Fibroblast of lung (primary cell): Measurements from ENCODE around the gene SLC6A4.

Experiments used
- EZH2 ChIP-seq: IDR thresholded peaks from 2 replicates; pipeline ENCODE4 v1.5.1; 2012; ENCODE audit warnings: low read length, control low read depth, mild to moderate bottlenecking; ENCODE audit errors: missing control alignments
- TF ChIP-seq, protein P1 (sequence below), 2 donors: IDR thresholded peaks in 1 of 2; conservative IDR thresholded peaks in 1 of 2; 1 replicate in 1 of 2; 2 replicates in 1 of 2; pipeline ENCODE4 v1.5.1; 2011 to 2012; ENCODE audit warnings: low read length in 2 of 2, control low read depth in 1 of 2, inconsistent platforms in 1 of 2, low read depth in 1 of 2, mild to moderate bottlenecking in 1 of 2

DNA sequence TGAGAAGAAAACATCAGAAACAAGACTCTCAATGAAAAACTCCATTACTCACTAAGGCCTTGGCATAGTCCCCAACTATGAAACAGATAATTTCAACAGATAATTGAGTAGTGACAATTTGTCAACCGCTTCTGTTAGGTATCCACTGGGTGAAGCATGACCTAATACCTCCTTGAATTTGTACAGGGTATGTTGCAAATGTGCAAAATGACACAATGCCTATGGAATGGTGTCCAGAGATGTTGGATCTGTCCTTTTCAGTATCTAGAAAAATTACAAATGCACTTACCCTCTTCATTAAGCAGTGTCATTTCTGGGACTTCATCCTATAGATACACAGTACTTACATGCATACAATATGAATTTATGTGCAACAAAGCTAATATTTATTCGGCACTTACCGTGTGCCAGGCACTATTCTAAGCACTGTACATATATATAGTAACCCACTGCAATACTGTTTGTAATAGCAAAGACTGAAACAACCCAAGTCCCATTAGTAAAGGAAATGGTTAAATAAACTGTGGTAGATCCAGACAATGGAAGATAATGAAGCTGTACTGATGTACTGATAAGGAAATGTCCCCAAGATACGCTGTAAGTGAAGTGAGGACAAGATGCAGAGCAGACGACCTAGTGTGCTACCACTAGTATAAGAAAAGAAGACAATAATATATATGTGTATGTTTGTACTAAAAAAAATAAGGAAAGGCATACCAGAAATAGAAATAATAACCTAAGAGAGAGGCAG, 21.4 kb upstream of the SLC6A4 start:
- TF ChIP-seq, protein P1, sequence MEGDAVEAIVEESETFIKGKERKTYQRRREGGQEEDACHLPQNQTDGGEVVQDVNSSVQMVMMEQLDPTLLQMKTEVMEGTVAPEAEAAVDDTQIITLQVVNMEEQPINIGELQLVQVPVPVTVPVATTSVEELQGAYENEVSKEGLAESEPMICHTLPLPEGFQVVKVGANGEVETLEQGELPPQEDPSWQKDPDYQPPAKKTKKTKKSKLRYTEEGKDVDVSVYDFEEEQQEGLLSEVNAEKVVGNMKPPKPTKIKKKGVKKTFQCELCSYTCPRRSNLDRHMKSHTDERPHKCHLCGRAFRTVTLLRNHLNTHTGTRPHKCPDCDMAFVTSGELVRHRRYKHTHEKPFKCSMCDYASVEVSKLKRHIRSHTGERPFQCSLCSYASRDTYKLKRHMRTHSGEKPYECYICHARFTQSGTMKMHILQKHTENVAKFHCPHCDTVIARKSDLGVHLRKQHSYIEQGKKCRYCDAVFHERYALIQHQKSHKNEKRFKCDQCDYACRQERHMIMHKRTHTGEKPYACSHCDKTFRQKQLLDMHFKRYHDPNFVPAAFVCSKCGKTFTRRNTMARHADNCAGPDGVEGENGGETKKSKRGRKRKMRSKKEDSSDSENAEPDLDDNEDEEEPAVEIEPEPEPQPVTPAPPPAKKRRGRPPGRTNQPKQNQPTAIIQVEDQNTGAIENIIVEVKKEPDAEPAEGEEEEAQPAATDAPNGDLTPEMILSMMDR (conservative IDR thresholded peaks at IDR 0.05 in 1 of 2, IDR thresholded peaks at IDR 0.05 in 1 of 2; ENCODE audit: low read depth in 1 of 2, low read length in 2 of 2) = no peak
- TF ChIP-seq EZH2 = no peak
